ENCODE results near the gene GDF9.

GDF9 gene

GRCh38 chr5:132815454-132815853 is 50.8 kb downstream of the GDF9 start:
- no peak for DNase-seq

- DNase-seq, result no peak
Observed at GRCh38 chr5:132814503-132815294, 51.6 kb downstream of the GDF9 start.

GRCh38 chr5:132813599-132814502 is 52.4 kb downstream of the GDF9 start:
- DNase-seq, result no peak

GRCh38 chr5:132812781-132813598 is 53.3 kb downstream of the GDF9 start, which contains the start of gene SOWAHA:
Gene SOWAHA (plus strand): TSS chr5:132813302. CDS start chr5:132813622, 320 bp downstream.
- DNase-seq, result no peak

GRCh38 chr5:132812123-132812765 is 54.0 kb downstream of the GDF9 start:
- DNase-seq, result no peak

Data from NCI-H1048 (cell line).